Activated T-helper 1 cell treated with anti-CD3 and anti-CD28 coated beads, Interleukin-2, amount 50 U/mL, for 16 hours (primary cell): ENCODE data around the gene STH.

Source experiments
- DNase-seq, 2 donors: peaks; one replicate each; pipeline ENCODE4 v3.0.0-alpha.2; 2020; ENCODE audit warnings: low read depth in 1 of 2, low spot score in 1 of 2

The STH gene

DNA sequence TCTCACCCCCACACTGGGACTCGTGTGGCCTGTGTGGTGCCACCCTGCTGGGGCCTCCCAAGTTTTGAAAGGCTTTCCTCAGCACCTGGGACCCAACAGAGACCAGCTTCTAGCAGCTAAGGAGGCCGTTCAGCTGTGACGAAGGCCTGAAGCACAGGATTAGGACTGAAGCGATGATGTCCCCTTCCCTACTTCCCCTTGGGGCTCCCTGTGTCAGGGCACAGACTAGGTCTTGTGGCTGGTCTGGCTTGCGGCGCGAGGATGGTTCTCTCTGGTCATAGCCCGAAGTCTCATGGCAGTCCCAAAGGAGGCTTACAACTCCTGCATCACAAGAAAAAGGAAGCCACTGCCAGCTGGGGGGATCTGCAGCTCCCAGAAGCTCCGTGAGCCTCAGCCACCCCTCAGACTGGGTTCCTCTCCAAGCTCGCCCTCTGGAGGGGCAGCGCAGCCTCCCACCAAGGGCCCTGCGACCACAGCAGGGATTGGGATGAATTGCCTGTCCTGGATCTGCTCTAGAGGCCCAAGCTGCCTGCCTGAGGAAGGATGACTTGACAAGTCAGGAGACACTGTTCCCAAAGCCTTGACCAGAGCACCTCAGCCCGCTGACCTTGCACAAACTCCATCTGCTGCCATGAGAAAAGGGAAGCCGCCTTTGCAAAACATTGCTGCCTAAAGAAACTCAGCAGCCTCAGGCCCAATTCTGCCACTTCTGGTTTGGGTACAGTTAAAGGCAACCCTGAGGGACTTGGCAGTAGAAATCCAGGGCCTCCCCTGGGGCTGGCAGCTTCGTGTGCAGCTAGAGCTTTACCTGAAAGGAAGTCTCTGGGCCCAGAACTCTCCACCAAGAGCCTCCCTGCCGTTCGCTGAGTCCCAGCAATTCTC, 27.4 kb downstream of the STH start:
- no peak for DNase-seq

GRCh38 chr17:46027048-46027975, 28.3 kb downstream of the STH start:
- DNase-seq: no peak

DNA sequence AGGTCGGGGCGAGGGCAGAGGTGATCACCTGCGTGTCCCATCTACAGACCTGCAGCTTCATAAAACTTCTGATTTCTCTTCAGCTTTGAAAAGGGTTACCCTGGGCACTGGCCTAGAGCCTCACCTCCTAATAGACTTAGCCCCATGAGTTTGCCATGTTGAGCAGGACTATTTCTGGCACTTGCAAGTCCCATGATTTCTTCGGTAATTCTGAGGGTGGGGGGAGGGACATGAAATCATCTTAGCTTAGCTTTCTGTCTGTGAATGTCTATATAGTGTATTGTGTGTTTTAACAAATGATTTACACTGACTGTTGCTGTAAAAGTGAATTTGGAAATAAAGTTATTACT, 28.9 kb downstream of the STH start:
- DNase-seq: no peak

GRCh38 chr17:46028374-46028773, 29.3 kb downstream of the STH start:
- no peak for DNase-seq

DNA sequence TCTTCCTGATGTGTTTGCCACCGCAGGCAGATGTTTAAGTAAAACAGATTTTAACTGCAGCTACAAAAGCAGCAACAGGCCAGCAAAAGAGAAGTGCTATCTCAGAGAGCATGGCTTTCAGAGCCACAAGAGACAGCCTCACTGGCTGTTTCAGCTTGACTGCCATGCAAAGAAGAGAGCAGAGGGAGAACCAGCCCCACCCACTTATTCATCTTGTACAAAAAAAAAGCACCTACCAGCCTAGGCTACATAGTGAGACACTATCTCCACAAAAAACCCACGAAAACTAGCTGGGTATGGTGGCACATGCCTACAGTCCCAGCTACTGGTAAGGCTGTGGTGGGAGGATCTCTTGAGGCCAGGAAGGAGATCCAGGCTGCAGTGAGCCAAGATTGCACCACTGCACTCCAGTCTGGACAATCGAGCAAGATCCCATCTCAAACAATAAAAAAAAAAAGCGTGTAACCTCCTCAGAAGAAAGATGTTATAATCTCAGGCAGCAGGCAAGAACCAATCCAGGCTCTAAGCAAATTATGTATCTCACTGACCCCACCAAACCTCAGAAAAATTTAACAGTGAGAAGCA, 30.0 kb downstream of the STH start:
- no peak for DNase-seq

GRCh38 chr17:46029627-46030026, 30.6 kb downstream of the STH start:
- no peak for DNase-seq

DNA sequence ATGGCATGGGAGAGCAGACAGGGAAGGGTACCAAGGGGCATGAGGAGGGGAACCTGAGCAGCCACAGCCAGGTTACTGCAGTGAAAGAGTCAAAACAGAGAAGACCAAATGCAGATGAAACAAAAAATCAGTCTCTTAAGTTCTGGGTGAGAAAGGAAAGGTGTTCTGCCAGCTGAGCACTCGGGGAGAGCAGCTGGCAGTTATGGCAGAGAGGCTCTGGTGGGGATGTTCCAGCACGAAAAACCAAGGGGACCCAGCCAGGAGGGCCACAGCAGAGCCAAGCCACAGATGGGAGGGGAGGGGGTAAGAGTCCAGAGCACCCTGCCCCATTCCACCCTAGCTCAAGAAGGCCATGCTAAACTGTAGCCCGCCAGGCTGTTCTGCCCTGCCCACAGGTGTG, 31.7 kb downstream of the STH start:
- no peak for DNase-seq

DNA sequence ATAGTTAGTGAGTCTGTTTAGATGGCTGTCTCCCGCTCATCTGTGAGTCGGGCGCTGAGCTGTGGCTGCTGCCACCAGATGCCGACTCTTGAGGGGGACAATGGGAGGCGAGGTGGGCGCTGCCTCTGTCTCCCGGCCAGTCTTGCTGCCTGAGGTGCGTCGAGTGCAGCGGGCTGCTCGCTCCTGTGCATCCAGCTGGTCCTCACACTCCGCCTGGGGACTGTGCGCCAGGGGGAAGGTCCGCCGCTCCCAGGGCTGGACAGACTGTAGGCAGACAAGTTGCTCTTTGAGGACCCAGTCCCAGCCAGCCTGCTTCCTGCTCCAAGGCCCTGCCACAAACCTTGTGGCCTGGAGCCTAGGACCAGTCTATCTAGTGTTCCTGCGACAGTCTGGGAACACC, 32.4 kb downstream of the STH start:
- no peak for DNase-seq

GRCh38 chr17:46031920-46032319, 32.9 kb downstream of the STH start:
- no peak for DNase-seq

- DNase-seq: no peak
These were observed 33.9 kb downstream of the STH start for GRCh38 chr17:46032909-46033308.

GRCh38 chr17:46033392-46033791, 34.3 kb downstream of the STH start:
- no peak for DNase-seq

GRCh38 chr17:46035112-46035818, 36.2 kb downstream of the STH start:
- no peak for DNase-seq

DNA sequence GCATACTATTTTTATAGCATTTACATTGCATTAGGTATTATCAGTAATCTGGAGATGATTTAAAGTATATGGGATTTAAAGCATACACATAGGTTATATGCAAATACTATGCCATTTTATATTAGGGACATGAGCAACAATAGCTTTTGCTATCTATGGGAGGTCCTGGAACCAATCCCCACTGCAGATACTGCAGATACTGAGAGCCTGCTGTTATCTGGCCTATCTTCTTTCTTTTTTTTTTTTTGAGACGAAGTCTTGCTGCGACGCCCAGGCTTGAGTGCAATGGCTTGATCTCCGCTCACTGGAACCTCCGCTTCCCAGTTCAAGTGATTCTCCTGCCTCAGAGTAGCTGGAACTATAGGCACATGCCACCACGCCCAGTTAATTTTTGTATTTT, 37.4 kb downstream of the STH start:
- DNase-seq: no peak

- DNase-seq: no peak
These were observed 38.7 kb downstream of the STH start for GRCh38 chr17:46037722-46038255.

DNA sequence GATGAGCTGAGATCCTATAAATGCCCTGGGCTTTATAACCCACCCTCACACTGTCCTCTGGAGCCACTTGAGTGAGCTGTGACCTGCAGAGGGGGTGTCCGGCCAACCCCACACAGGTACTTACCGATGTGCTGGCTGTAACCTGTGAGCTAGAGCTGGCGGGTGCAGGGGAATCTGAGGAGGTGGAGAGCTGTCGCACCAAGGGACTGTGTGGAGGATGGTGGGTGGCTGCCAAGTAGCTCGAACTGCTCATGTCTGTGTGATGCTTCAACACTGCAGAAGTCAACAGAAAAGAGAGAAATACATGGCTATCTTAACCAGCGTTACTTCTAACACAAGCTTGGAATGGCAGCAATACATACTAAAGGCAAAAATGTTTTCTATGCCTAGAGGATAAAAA, 39.4 kb downstream of the STH start:
- DNase-seq: no peak

GRCh38 chr17:46038937-46039336, 39.9 kb downstream of the STH start:
- DNase-seq: no peak

GRCh38 chr17:46039592-46040186, 40.6 kb downstream of the STH start:
- no peak for DNase-seq

GRCh38 chr17:46042246-46042645, 43.2 kb downstream of the STH start:
- no peak for DNase-seq

- DNase-seq: no peak
These were observed 43.9 kb downstream of the STH start for GRCh38 chr17:46042925-46043324.

GRCh38 chr17:46043606-46044005, 44.6 kb downstream of the STH start:
- DNase-seq: no peak
